ENCODE data around the gene ADH1C. TPM values are rescaled to one million over a fixed set of nuclear protein-coding genes. Genes with fewer than 3 reads are reported as not detected.
"Not testable (repeated sequence)": the region's sequence is repeated elsewhere in the genome, so short reads cannot be mapped to it uniquely, and the experiment has no call there.

Gene ADH1C
- polyA plus RNA-seq, 3 donors = 84.3 to 121 (median 104) TPM

DNA sequence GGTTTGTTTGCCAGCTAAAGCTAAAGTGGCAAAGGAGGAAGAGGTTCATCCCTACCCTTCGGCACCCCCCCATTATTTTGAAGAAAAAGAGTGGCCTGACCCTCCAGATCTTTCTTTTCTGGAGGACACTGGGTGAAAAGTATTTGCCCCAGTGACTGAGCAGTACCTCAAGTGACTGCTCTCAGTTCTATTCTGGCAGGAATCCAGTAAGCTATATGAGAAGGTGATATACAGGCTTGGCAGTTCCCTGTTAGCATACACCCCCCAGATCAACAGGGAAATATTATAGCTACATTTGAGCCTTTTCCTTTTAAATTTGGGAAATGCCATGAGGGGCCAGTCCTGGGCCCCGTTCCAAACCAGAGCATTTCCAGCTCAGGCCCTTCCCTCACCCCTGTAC is 15.3 kb upstream of the ADH1C start:
- DNase-seq (ENCODE audit: extremely low read depth in 1 of 11, low read depth in 9 of 11, low spot score in 4 of 11) = not testable (repeated sequence)

DNA sequence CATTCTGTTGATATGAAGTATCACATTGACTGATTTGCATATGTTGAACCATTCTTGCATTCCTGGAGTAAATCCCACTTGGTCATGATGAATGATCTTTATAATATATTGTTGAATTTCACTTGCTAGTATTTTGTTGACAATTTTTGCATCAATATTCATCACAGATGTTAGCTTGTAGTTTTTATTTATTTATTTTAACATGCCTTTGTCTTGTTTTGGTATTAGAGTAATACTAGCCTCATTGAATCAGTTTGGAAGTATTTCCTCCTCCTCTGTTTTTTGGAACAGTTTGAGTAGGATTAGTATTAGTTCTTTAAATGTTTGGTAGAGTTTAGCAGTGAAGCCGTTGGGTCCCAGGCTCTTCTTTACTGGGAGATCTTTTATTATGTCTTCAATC is 13.9 kb upstream of the ADH1C start:
- DNase-seq (ENCODE audit: extremely low read depth in 1 of 11, low read depth in 9 of 11, low spot score in 4 of 11) = no peak

GRCh38 chr4:99362768-99363167 is 10.2 kb upstream of the ADH1C start:
- no peak for DNase-seq (ENCODE audit: extremely low read depth in 1 of 11, low read depth in 9 of 11, low spot score in 4 of 11)

- no peak for DNase-seq (ENCODE audit: extremely low read depth in 1 of 11, low read depth in 9 of 11, low spot score in 4 of 11)
Measured at GRCh38 chr4:99361899-99362275, 9.3 kb upstream of the ADH1C start.

GRCh38 chr4:99361268-99361898 is 8.8 kb upstream of the ADH1C start:
- DNase-seq (ENCODE audit: extremely low read depth in 1 of 11, low read depth in 9 of 11, low spot score in 4 of 11) = no peak

DNA sequence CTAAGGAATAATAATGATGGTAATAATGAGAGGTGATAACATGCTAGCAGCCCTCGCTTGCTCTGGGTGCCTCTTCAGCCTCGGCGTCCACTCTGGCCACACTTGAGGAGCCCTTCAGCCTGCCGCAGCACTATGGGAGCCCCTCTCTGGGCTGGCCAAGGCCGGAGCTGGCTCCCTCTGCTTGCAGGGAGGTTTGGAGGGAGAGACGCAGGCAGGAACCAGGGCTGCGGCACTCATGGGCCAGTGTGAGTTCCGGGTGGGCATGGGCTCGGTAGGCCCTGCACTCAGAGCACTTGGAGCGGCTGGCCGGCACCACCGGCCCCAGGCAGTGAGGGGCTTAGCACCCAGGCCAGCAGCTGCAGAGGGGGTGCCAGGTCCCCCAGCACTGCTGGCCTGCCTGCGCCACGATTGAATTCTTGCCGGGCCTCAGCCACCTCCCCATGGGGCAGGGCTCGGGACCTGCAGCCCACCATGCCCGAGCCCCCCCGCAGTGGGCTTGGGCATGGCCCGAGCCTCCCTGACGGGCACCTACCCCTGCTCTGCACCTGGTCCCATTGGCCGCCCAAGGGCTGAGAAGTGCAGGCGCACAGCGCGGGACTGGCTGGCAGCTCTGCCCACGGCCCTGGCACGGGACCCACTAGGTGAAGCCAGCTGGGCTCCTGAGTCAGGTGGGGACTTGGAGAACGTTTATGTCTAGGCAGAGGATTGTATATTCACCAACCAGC is 7.1 kb upstream of the ADH1C start:
- DNase-seq (ENCODE audit: extremely low read depth in 1 of 11, low read depth in 9 of 11, low spot score in 4 of 11) = no peak

DNA sequence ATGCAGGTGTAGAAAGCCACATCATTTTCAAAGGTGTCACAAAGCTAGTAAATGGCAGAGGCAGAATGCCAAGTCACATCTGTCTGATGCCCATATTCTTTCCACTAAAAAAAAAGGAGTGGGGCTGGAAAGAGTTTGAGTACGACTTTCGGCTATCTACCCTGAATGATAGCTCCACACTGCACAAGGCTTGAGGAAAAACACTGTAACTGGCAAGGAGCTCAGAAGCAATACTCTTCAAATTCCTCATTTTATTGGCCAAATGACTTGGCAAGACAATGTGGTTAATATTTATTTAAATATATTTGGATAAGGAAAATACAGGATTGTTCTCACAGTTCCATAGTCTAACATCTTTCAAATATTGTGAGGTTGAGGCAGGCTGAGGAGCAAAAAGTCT is 5.4 kb upstream of the ADH1C start:
- no peak for DNase-seq (ENCODE audit: extremely low read depth in 1 of 11, low read depth in 9 of 11, low spot score in 4 of 11)

DNA sequence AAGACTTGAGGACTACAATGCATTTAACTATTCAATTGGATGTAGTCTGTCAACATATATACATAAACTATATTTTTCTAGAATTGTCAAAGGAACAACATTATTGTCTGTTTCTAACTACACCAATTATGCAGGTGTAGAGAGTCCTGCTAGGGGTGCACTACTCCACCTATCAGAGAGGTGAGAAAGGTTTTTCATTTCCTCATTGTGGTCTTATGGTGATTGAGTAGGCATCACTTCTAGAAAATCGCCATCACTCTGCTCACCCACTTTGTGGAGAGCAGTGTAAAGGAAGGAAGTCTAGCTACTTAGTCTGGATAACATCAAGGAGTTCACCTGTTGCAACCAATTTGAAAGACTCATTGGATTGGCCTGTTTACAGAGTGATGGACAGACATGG is 4.4 kb upstream of the ADH1C start:
- DNase-seq (ENCODE audit: extremely low read depth in 1 of 11, low read depth in 9 of 11, low spot score in 4 of 11) = no peak

DNA sequence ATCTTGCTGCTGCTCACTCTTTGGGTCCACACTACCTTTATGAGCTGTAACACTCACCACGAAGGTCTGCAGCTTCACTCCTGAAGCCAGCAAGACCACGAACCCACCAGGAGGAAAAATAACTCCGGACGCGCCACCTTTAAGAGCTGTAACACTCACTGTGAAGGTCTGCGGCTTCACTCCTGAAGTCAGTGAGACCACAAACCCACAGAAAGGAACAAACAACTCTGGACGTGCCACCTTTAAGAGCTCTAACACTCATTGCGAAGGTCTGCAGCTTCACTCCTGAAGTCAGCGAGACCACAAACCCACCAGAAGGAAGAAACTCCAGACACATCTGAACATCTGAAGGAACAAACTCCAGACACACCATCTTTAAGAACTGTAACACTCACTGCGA is 3.6 kb upstream of the ADH1C start:
- DNase-seq (ENCODE audit: extremely low read depth in 1 of 11, low read depth in 9 of 11, low spot score in 4 of 11) = not testable (repeated sequence)

- no peak for DNase-seq (ENCODE audit: extremely low read depth in 1 of 11, low read depth in 9 of 11, low spot score in 4 of 11)
Measured at GRCh38 chr4:99351487-99351886, 1.1 kb downstream of the ADH1C start.

GRCh38 chr4:99349338-99349737 is 3.2 kb downstream of the ADH1C start:
- DNase-seq (ENCODE audit: extremely low read depth in 1 of 11, low read depth in 9 of 11, low spot score in 4 of 11) = no peak

DNA sequence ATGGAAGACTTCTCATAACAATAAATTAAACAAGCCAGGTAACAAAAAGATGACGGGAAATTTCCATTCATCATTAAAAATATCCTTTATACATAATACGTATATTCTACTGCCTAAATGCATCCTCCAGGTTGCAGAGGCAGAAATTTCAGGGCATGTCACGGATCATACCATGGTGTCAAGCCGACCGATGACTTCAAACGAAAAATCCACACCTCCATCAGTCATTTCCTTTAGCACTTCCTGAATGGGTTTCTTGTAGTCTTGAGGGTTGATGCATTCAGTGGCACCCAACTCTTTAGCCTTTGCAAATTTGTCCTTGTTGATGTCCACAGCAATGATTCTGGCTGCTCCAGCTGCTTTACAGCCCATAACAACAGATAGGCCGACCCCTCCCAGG is 9.9 kb downstream of the ADH1C start:
- DNase-seq (ENCODE audit: extremely low read depth in 1 of 11, low read depth in 9 of 11, low spot score in 4 of 11) = not testable (repeated sequence)

DNA sequence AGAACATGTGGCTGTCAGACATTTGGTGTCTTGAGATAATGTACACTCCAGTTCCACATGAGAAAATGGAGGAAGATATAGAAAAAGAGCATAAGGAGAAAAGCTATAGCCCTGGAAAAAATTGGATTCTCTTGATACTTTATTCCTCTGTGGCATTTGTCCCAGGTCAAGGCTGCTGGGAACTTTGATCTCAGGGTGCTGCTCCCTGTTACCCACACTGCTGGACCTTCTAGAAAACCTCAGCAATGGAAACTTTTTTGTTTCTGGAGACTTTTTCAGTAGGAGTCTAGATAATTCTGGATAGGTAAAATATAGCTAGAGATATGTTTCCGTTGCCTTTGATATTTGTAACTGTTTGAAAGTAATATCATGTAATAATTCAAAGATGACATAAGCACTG is 11.1 kb downstream of the ADH1C start:
- no peak for DNase-seq (ENCODE audit: extremely low read depth in 1 of 11, low read depth in 9 of 11, low spot score in 4 of 11)

GRCh38 chr4:99339172-99339571 is 13.4 kb downstream of the ADH1C start:
- no peak for DNase-seq (ENCODE audit: extremely low read depth in 1 of 11, low read depth in 9 of 11, low spot score in 4 of 11)

GRCh38 chr4:99336553-99336952 is 16.0 kb downstream of the ADH1C start:
- DNase-seq (ENCODE audit: extremely low read depth in 1 of 11, low read depth in 9 of 11, low spot score in 4 of 11) = no peak

- DNase-seq (ENCODE audit: extremely low read depth in 1 of 11, low read depth in 9 of 11, low spot score in 4 of 11) = no peak
Measured at GRCh38 chr4:99334880-99335279, 17.7 kb downstream of the ADH1C start.

DNA sequence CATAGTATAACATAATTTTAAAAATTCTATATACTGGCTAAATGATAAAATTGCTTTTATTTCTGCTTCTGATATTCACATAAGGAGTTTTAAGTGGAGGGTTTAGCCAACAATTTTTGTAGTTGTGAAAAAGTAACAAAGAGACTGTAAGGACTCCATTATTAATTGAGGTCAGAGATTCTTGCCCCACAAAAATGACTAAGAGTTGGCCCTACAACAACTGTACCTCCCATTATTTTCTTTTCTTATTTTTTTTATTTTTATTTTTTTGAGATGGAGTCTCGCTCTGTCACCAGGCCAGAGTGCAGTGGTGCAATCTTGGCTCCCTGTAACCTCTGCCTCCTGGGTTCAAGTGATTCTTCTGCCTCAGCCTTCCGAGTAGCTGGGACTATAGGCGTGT is 21.9 kb downstream of the ADH1C start:
- DNase-seq (ENCODE audit: extremely low read depth in 1 of 11, low read depth in 9 of 11, low spot score in 4 of 11) = no peak

DNA sequence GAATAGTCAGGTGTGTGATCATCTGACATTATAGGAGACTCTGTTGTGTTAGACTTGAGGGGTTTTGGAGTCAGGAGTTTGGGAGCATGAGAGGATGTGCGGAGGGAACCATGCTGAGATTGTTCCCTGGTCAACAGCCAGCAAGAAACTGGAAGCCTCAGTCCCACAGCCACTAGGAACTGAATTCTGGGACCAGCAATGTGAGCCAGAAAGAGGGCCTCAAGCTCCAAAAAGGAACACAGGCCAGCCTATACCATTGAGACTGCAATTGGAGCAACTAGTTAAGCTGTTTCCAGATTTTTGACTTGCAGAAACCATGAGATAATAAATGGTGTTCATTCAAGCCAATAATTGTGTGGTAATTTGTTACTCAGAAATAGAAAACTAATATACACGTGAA is 22.7 kb downstream of the ADH1C start:
- no peak for DNase-seq (ENCODE audit: extremely low read depth in 1 of 11, low read depth in 9 of 11, low spot score in 4 of 11)

- peak in 4 of 11 donors; percentile 22 to 31 (median 26) for DNase-seq (ENCODE audit: extremely low read depth in 1 of 11, low read depth in 9 of 11, low spot score in 4 of 11)
Measured at GRCh38 chr4:99324979-99325378, 27.6 kb downstream of the ADH1C start.

- no peak for DNase-seq (ENCODE audit: extremely low read depth in 1 of 11, low read depth in 9 of 11, low spot score in 4 of 11)
Measured at GRCh38 chr4:99324361-99324760, 28.2 kb downstream of the ADH1C start.

DNA sequence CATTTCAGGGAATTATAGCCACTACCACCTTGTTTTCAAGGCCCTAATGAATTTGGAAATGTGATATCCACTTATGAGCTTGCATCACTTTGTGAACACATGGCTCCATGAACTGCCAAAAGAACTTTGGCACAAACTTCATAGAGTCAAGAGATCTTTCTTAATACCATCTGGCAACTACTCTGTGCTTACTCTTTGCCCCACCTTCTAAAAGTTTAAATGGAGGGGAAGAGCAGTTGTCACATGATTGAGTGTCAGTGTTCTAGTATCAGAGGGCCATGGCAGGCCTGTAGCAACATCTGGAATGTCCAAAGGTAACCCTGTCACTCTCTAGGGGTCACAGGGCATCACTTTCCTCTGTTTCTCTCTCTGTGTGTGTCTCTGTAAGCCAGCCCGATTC is 28.8 kb downstream of the ADH1C start:
- no peak for DNase-seq (ENCODE audit: extremely low read depth in 1 of 11, low read depth in 9 of 11, low spot score in 4 of 11)
